GM12801 (cell line): ENCODE results near the gene RBBP8NL.

Source experiments
- CTCF ChIP-seq: IDR thresholded peaks from one replicate; pipeline ENCODE4 v1.5.1; 2011; ENCODE audit warnings: control low read depth; ENCODE audit not compliant: insufficient read length; ENCODE audit errors: extremely low read depth

Gene RBBP8NL

GRCh38 chr20:62464990-62465389 lies 37.7 kb upstream of the RBBP8NL start:
- no peak for TF ChIP-seq CTCF

- no peak for TF ChIP-seq CTCF
These were observed 37.1 kb upstream of the RBBP8NL start for GRCh38 chr20:62464425-62464770.

- TF ChIP-seq CTCF, result no peak
These were observed 36.5 kb upstream of the RBBP8NL start for GRCh38 chr20:62463651-62464424.

- TF ChIP-seq CTCF, result no peak
These were observed 35.7 kb upstream of the RBBP8NL start for GRCh38 chr20:62462976-62463592.

- no peak for TF ChIP-seq CTCF
These were observed 34.5 kb upstream of the RBBP8NL start for GRCh38 chr20:62461834-62462233.

DNA sequence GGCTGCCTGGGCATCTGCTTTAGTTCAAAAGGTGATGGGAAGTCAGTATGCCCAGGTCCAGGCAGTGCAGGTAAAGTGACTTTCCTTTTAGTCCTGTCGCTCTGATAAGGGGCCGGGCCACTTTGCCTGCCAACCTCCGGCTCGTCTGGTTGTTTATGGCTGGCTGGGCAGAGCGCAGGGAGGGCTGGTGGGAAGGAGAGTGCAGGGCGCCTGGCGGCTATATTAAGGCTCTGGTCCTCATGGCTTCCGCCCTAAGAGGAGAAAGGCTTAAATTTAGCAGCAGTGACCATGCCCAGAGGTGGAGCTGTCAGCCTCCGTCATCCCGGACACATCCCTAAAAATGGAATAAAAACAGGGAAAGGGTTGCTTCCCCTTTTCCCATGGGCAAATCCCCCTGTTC lies 33.8 kb upstream of the RBBP8NL start:
- TF ChIP-seq CTCF, result no peak

DNA sequence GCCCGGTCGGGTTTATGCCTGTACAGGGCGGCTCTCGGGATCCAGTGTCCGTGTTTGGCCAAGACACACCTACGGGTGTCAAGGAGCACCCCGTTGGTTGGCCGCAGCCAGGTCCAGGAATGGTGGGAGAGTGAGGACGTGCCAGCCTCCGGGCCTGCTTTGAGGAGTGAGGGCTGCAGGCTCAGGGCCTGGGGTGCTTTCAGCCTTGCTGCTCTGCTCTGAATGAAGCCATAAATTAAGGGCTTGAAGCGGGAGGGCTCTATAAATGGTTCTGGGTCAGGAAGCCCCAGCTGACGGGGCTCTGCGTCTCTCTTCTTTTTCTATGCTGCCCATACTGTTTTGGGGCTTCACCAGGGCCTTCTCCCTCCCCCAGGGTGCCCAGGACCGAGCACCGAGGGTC lies 33.3 kb upstream of the RBBP8NL start:
- no peak for TF ChIP-seq CTCF
